HEK293T (cell line): ENCODE data around the gene ZNF444.
A peak's percentile ranks its signal among the peaks of the same experiment; 100 is the strongest.

ENCODE experiments used
- CTCF ChIA-PET: fragments of 350-600 bp; formaldehyde crosslinking; extraction: SDS; loops from one replicate; lab custom pipeline; 2021; ENCODE audit warnings: antibody characterized with exemption, inconsistent platforms; lab: Yijun Ruan, JAX
- POLR2A ChIA-PET: fragments of 350-600 bp; formaldehyde crosslinking; extraction: SDS; loops from one replicate; lab custom pipeline; 2020; ENCODE audit warnings: antibody characterized with exemption, inconsistent platforms; lab: Yijun Ruan, JAX
- DNase-seq: peaks from one replicate; pipeline ENCODE4 v3.0.0; 2012; ENCODE audit warnings: mixed read lengths; ENCODE audit errors: extremely low spot score
- ARNT ChIP-seq: fragments of 450-650 bp; IDR thresholded peaks from 2 replicates; pipeline ENCODE4 v1.6.1; 2017; ENCODE audit warnings: mild to moderate bottlenecking
- BHLHE40 ChIP-seq: fragments of 450-650 bp; IDR thresholded peaks from 2 replicates; pipeline ENCODE4 v1.6.1; 2016; ENCODE audit warnings: mild to moderate bottlenecking, moderate library complexity, borderline replicate concordance
- CTBP1 ChIP-seq: fragments of 450-650 bp; IDR thresholded peaks from 2 replicates; pipeline ENCODE4 v1.6.1; 2016; ENCODE audit warnings: borderline replicate concordance
- ELF4 ChIP-seq: fragments of 450-650 bp; IDR thresholded peaks from 2 replicates; pipeline ENCODE4 v1.6.1; 2017; ENCODE audit warnings: antibody characterized with exemption
- FOXA1 ChIP-seq: fragments of 450-650 bp; IDR thresholded peaks from 2 replicates; pipeline ENCODE4 v1.6.1; 2016; ENCODE audit warnings: mild to moderate bottlenecking
- FOXK2 ChIP-seq: fragments of 450-650 bp; IDR thresholded peaks from 2 replicates; pipeline ENCODE4 v1.6.1; 2016; ENCODE audit warnings: mild to moderate bottlenecking
- FOXM1 ChIP-seq: fragments of 450-650 bp; IDR thresholded peaks from 2 replicates; pipeline ENCODE4 v1.6.1; 2017; ENCODE audit warnings: mild to moderate bottlenecking, borderline replicate concordance
- HDGF ChIP-seq: fragments of 450-650 bp; IDR thresholded peaks from 2 replicates; pipeline ENCODE4 v1.6.1; 2017; ENCODE audit warnings: antibody characterized with exemption, borderline replicate concordance
- L3MBTL2 ChIP-seq: fragments of 450-650 bp; conservative IDR thresholded peaks from 2 replicates; pipeline ENCODE4 v1.6.1; 2016; ENCODE audit warnings: mild to moderate bottlenecking
- LEF1 ChIP-seq: fragments of 450-650 bp; IDR thresholded peaks from 2 replicates; pipeline ENCODE4 v1.6.1; 2017; ENCODE audit warnings: mild to moderate bottlenecking, borderline replicate concordance
- NFRKB ChIP-seq: fragments of 450-650 bp; IDR thresholded peaks from 2 replicates; pipeline ENCODE4 v1.6.1; 2016; ENCODE audit warnings: mild to moderate bottlenecking, moderate library complexity
- PKNOX1 ChIP-seq: fragments of 450-650 bp; IDR thresholded peaks from 2 replicates; pipeline ENCODE4 v1.6.1; 2016
- SP1 ChIP-seq: fragments of 450-650 bp; IDR thresholded peaks from 2 replicates; pipeline ENCODE4 v1.6.1; 2017
- SUZ12 ChIP-seq: fragments of 450-650 bp; IDR thresholded peaks from 2 replicates; pipeline ENCODE4 v1.6.1; 2016; ENCODE audit warnings: mild to moderate bottlenecking
- TARDBP ChIP-seq: fragments of 450-650 bp; IDR thresholded peaks from 2 replicates; pipeline ENCODE4 v1.6.1; 2016
- ZNF384 ChIP-seq: fragments of 450-650 bp; IDR thresholded peaks from 2 replicates; pipeline ENCODE4 v1.6.1; 2016

ZNF444 gene

GRCh38 chr19:56153507-56153906 is 12.4 kb downstream of the ZNF444 start:
- ChIA-PET CTCF (no interaction called here), POLR2A (no interaction called here)
- DNase-seq = no peak
- TF ChIP-seq LEF1 (no peak), TARDBP (no peak), ELF4 (no peak), NFRKB (no peak), FOXM1 (no peak), FOXK2 (no peak), HDGF (no peak), ARNT (no peak), L3MBTL2 (no peak)

- ChIA-PET POLR2A (interaction anchor here (0.7 to 1.1 kb wide), 2 partner anchors 10 to 34 kb away, joined by 3 to 4 read pairs; partner anchors contain the start of gene ZNF787), CTCF (interaction anchor here (0.6 to 1.2 kb wide), 2 partner anchors 17 to 522 kb away, joined by 3 read pairs; no protein-coding TSS in a partner anchor)
- peak; percentile 49 for DNase-seq
- TF ChIP-seq HDGF (no peak), FOXA1 (no peak), ZNF384 (no peak), CTBP1 (no peak), SUZ12 (no peak), FOXK2 (no peak), PKNOX1 (no peak), ARNT (no peak), FOXM1 (no peak), BHLHE40 (no peak), NFRKB (no peak), TARDBP (no peak), L3MBTL2 (no peak), LEF1 (no peak), SP1 (no peak), ELF4 (no peak)
Measured at GRCh38 chr19:56155124-56155687, 14.1 kb downstream of the ZNF444 start.

- ChIA-PET POLR2A (no interaction called here), CTCF (no interaction called here)
- TF ChIP-seq L3MBTL2 = no peak
- no peak for TF ChIP-seq FOXA1
- no peak for TF ChIP-seq ZNF384
- no peak for TF ChIP-seq NFRKB
- no peak for TF ChIP-seq LEF1
- TF ChIP-seq CTBP1 = no peak
- no peak for TF ChIP-seq ELF4
- no peak for TF ChIP-seq FOXK2
- no peak for TF ChIP-seq HDGF
- no peak for TF ChIP-seq TARDBP
- no peak for DNase-seq
Measured at GRCh38 chr19:56156768-56157167, 15.7 kb downstream of the ZNF444 start.

GRCh38 chr19:56158170-56158757 is 17.2 kb downstream of the ZNF444 start:
- CTCF ChIA-PET = interaction anchor here (0.7 kb wide), 1 partner anchor 14 kb away, joined by 3 read pairs; no protein-coding TSS in a partner anchor
- TF ChIP-seq ZNF384 = no peak
- TF ChIP-seq PKNOX1 = no peak
- no peak for TF ChIP-seq NFRKB
- TF ChIP-seq ELF4 = no peak
- no peak for TF ChIP-seq SUZ12
- TF ChIP-seq BHLHE40 = no peak
- TF ChIP-seq CTBP1 = no peak
- TF ChIP-seq ARNT = no peak
- no peak for TF ChIP-seq FOXA1
- TF ChIP-seq HDGF = no peak
- no peak for TF ChIP-seq L3MBTL2
- no peak for TF ChIP-seq TARDBP
- TF ChIP-seq FOXK2 = no peak
- no peak for TF ChIP-seq LEF1
- TF ChIP-seq SP1 = no peak
- no peak for DNase-seq
- POLR2A ChIA-PET = no interaction called here

GRCh38 chr19:56159009-56159559 is 18.0 kb downstream of the ZNF444 start:
- no peak for DNase-seq
- TF ChIP-seq PKNOX1 (peak; percentile 44; the same call in 1 of the 2 replicates), FOXK2 (no peak), HDGF (no peak), LEF1 (no peak), NFRKB (no peak), FOXM1 (no peak), CTBP1 (0 out of 2 replicates have a peak, but pooled peaks have one; percentile 12)
- CTCF ChIA-PET = no interaction called here
- POLR2A ChIA-PET = no interaction called here

GRCh38 chr19:56159622-56160271 is 18.7 kb downstream of the ZNF444 start:
- CTCF ChIA-PET = no interaction called here
- DNase-seq = no peak
- POLR2A ChIA-PET = no interaction called here
- no peak for TF ChIP-seq LEF1
- TF ChIP-seq SP1 = no peak
- TF ChIP-seq HDGF = no peak
- TF ChIP-seq PKNOX1 = no peak
- TF ChIP-seq ARNT = no peak
- TF ChIP-seq CTBP1 = no peak
